ENCODE results near the gene PRKAR1B.

PRKAR1B gene

GRCh38 chr7:591856-592628, 135.0 kb downstream of the PRKAR1B start:
- no peak for TF ChIP-seq POLR2A (IDR thresholded peaks at IDR 0.05; ENCODE audit: low read depth, low read length)
- DNase-seq (ENCODE audit: insufficient read length, low spot score) (no peak), FAIRE-seq (no peak)

- no peak for DNase-seq (ENCODE audit: insufficient read length, low spot score)
- TF ChIP-seq POLR2A (IDR thresholded peaks at IDR 0.05; ENCODE audit: low read depth, low read length) = no peak
- no peak for FAIRE-seq
These were observed 136.1 kb downstream of the PRKAR1B start for GRCh38 chr7:590731-591551.

GRCh38 chr7:589781-590575, 137.1 kb downstream of the PRKAR1B start:
- no peak for TF ChIP-seq POLR2A (IDR thresholded peaks at IDR 0.05; ENCODE audit: low read depth, low read length)
- no peak for FAIRE-seq
- DNase-seq (ENCODE audit: insufficient read length, low spot score) = no peak

- DNase-seq (ENCODE audit: insufficient read length, low spot score) (no peak), FAIRE-seq (no peak)
- TF ChIP-seq POLR2A (IDR thresholded peaks at IDR 0.05; ENCODE audit: low read depth, low read length) = no peak
These were observed 139.3 kb downstream of the PRKAR1B start for GRCh38 chr7:587767-588166.

GRCh38 chr7:586494-586893, 140.6 kb downstream of the PRKAR1B start:
- no peak for DNase-seq (ENCODE audit: insufficient read length, low spot score)
- no peak for TF ChIP-seq POLR2A (IDR thresholded peaks at IDR 0.05; ENCODE audit: low read depth, low read length)
- FAIRE-seq = no peak

GRCh38 chr7:585873-586272, 141.2 kb downstream of the PRKAR1B start:
- no peak for DNase-seq (ENCODE audit: insufficient read length, low spot score)
- no peak for TF ChIP-seq POLR2A (IDR thresholded peaks at IDR 0.05; ENCODE audit: low read depth, low read length)
- FAIRE-seq = no peak

- FAIRE-seq (no peak), DNase-seq (ENCODE audit: insufficient read length, low spot score) (no peak)
- no peak for TF ChIP-seq POLR2A (IDR thresholded peaks at IDR 0.05; ENCODE audit: low read depth, low read length)
These were observed 141.8 kb downstream of the PRKAR1B start for GRCh38 chr7:585229-585711.

GRCh38 chr7:584820-585219, 142.3 kb downstream of the PRKAR1B start:
- TF ChIP-seq POLR2A (IDR thresholded peaks at IDR 0.05; ENCODE audit: low read depth, low read length) = no peak
- no peak for FAIRE-seq
- DNase-seq (ENCODE audit: insufficient read length, low spot score) = no peak

GRCh38 chr7:584122-584465, 143.0 kb downstream of the PRKAR1B start:
- DNase-seq (ENCODE audit: insufficient read length, low spot score) = no peak

GRCh38 chr7:583410-584121, 143.5 kb downstream of the PRKAR1B start:
- DNase-seq (ENCODE audit: insufficient read length, low spot score) = no peak
- TF ChIP-seq POLR2A (IDR thresholded peaks at IDR 0.05; ENCODE audit: low read depth, low read length) = no peak
- no peak for FAIRE-seq

More at GRCh38 chr7:584122-584465, 143.0 kb downstream of the PRKAR1B start:
- no peak for FAIRE-seq
- TF ChIP-seq POLR2A (IDR thresholded peaks at IDR 0.05; ENCODE audit: low read depth, low read length) = no peak

GRCh38 chr7:582931-583330, 144.2 kb downstream of the PRKAR1B start:
- FAIRE-seq (no peak), DNase-seq (ENCODE audit: insufficient read length, low spot score) (no peak)

GRCh38 chr7:582081-582835, 144.8 kb downstream of the PRKAR1B start:
- FAIRE-seq (no peak), DNase-seq (ENCODE audit: insufficient read length, low spot score) (no peak)
- TF ChIP-seq POLR2A (IDR thresholded peaks at IDR 0.05; ENCODE audit: low read depth, low read length) = no peak

More at GRCh38 chr7:582931-583330, 144.2 kb downstream of the PRKAR1B start:
- no peak for TF ChIP-seq POLR2A (IDR thresholded peaks at IDR 0.05; ENCODE audit: low read depth, low read length)

GRCh38 chr7:578386-578785, 148.7 kb downstream of the PRKAR1B start:
- FAIRE-seq (no peak), DNase-seq (ENCODE audit: insufficient read length, low spot score) (no peak)
- TF ChIP-seq POLR2A (IDR thresholded peaks at IDR 0.05; ENCODE audit: low read depth, low read length) = no peak

All from H54 (cell line).